ENCODE measurements around the gene CDH13. TPM values are rescaled to one million over a fixed set of nuclear protein-coding genes. Genes with fewer than 3 reads are reported as not detected.

CDH13 gene
- total and polyA plus RNA-seq, 9 of the 15 experiments (the other 6 are each of a cell fraction or from before 2014, with no cell fraction given) = 0.03 TPM; not detected in 8

GRCh38 chr16:83494459-83494858 lies 867.7 kb downstream of the CDH13 start:
- H3K27me3 ChIP-seq (ENCODE audit: control insufficient read depth in 2 of 2, insufficient read depth in 2 of 2, low read length in 2 of 2) = no peaks in the 10 kb centered on the region
- no peak overlapping the region for H3K4me2 ChIP-seq (ENCODE audit: insufficient read depth, low read length)
- no peak for FAIRE-seq
- no peaks in the 10 kb centered on the region for H3K4me1 ChIP-seq (replicated peaks in 1 of 2; ENCODE audit: control insufficient read depth in 2 of 2, insufficient read depth in 2 of 2, low read length in 2 of 2)
- ChIA-PET CTCF (ENCODE audit: low intra/inter-chr PET ratio) (no interaction called here), POLR2A (interaction anchor here (1.0 to 1.1 kb wide), 2 partner anchors 13 to 137 kb away, joined by 3 read pairs; no protein-coding TSS in a partner anchor)
- intact Hi-C loops (cut with micrococcal nuclease) (no loop called here), in situ Hi-C loops (cut with MboI) (no loop called here)
- 0% methylated on average over 1 of the region's 1 CpG for WGBS (ENCODE audit: insufficient coverage, low coverage, missing lambda C conversion rate)
- H2AFZ ChIP-seq (ENCODE audit: low read depth, low read length) = no peak overlapping the region
- H3K9me3 ChIP-seq (replicated peaks; ENCODE audit: control insufficient read depth, insufficient read depth, low read depth, low read length) = no peaks in the 10 kb centered on the region
- H3K79me2 ChIP-seq (ENCODE audit: control insufficient read depth, insufficient read depth, low read length) = no peaks in the 10 kb centered on the region
- H3K27ac ChIP-seq (ENCODE audit: extremely low read depth, low read depth, low read length) = no peak overlapping the region
- DNase-seq (ENCODE audit: extremely low read depth in 1 of 4, low spot score in 3 of 4) = no peak
- H3K9me1 ChIP-seq (ENCODE audit: control insufficient read depth, insufficient read depth, low read length) = no peaks in the 10 kb centered on the region
- no peak overlapping the region for H3K4me3 ChIP-seq
- no peak overlapping the region for H3K9ac ChIP-seq (ENCODE audit: insufficient read depth in 1 of 2, low read depth in 2 of 2, low read length in 2 of 2)
- H3K36me3 ChIP-seq (ENCODE audit: control insufficient read depth, insufficient read depth, low read length) = no peaks in the 10 kb centered on the region
- ATAC-seq = no peak
- BruUV-seq (replicated peaks) = no TSS peak
- no peaks in the 10 kb centered on the region for H4K20me1 ChIP-seq (replicated peaks; ENCODE audit: control insufficient read depth, insufficient read depth, low read length)
- TF ChIP-seq THRAP3 (IDR thresholded peaks at IDR 0.05; ENCODE audit: borderline replicate concordance) = no peak
- no peak for TF ChIP-seq BMI1 (IDR thresholded peaks at IDR 0.05; ENCODE audit: low read length)
- TF ChIP-seq ZNF143 (CRISPR knock-in tag; IDR thresholded peaks at IDR 0.05) = no peak
- no peak for TF ChIP-seq TCFL5 (CRISPR knock-in tag; conservative IDR thresholded peaks at IDR 0.05)
- TF ChIP-seq CBX1 (IDR thresholded peaks at IDR 0.05; ENCODE audit: low read depth) = no peak
- TF ChIP-seq PYGO2 (tag; IDR thresholded peaks at IDR 0.05) = no peak
- no peak for TF ChIP-seq HDAC3 (IDR thresholded peaks at IDR 0.05; ENCODE audit: borderline replicate concordance, partially characterized antibody)
- TF ChIP-seq, protein P1, sequence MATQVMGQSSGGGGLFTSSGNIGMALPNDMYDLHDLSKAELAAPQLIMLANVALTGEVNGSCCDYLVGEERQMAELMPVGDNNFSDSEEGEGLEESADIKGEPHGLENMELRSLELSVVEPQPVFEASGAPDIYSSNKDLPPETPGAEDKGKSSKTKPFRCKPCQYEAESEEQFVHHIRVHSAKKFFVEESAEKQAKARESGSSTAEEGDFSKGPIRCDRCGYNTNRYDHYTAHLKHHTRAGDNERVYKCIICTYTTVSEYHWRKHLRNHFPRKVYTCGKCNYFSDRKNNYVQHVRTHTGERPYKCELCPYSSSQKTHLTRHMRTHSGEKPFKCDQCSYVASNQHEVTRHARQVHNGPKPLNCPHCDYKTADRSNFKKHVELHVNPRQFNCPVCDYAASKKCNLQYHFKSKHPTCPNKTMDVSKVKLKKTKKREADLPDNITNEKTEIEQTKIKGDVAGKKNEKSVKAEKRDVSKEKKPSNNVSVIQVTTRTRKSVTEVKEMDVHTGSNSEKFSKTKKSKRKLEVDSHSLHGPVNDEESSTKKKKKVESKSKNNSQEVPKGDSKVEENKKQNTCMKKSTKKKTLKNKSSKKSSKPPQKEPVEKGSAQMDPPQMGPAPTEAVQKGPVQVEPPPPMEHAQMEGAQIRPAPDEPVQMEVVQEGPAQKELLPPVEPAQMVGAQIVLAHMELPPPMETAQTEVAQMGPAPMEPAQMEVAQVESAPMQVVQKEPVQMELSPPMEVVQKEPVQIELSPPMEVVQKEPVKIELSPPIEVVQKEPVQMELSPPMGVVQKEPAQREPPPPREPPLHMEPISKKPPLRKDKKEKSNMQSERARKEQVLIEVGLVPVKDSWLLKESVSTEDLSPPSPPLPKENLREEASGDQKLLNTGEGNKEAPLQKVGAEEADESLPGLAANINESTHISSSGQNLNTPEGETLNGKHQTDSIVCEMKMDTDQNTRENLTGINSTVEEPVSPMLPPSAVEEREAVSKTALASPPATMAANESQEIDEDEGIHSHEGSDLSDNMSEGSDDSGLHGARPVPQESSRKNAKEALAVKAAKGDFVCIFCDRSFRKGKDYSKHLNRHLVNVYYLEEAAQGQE (IDR thresholded peaks at IDR 0.05; ENCODE audit: borderline replicate concordance) = no peak
- TF ChIP-seq, protein P1 (CRISPR knock-in tag; IDR thresholded peaks at IDR 0.05; ENCODE audit: low read depth) = no peak
- TF ChIP-seq CXXC5 (CRISPR knock-in tag; IDR thresholded peaks at IDR 0.05) = no peak
- no peak for TF ChIP-seq TRIM24 (IDR thresholded peaks at IDR 0.05)
- no peak for TF ChIP-seq SMARCE1 (IDR thresholded peaks at IDR 0.05)
- TF ChIP-seq HDGF (IDR thresholded peaks at IDR 0.05) = no peak
- TF ChIP-seq, protein P2, sequence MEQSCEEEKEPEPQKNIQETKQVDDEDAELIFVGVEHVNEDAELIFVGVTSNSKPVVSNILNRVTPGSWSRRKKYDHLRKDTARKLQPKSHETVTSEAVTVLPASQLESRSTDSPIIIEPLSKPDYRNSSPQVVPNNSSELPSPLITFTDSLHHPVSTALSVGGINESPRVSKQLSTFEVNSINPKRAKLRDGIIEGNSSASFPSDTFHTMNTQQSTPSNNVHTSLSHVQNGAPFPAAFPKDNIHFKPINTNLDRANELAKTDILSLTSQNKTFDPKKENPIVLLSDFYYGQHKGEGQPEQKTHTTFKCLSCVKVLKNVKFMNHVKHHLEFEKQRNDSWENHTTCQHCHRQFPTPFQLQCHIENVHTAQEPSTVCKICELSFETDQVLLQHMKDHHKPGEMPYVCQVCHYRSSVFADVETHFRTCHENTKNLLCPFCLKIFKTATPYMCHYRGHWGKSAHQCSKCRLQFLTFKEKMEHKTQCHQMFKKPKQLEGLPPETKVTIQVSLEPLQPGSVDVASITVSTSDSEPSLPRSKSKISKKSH (CRISPR knock-in tag; IDR thresholded peaks at IDR 0.05) = no peak
- TF ChIP-seq HDAC6 (IDR thresholded peaks at IDR 0.05; ENCODE audit: low read depth, low read length) = no peak
- TF ChIP-seq ETV5 (CRISPR knock-in tag; IDR thresholded peaks at IDR 0.05; ENCODE audit: low read depth) = no peak

Measured in K562 (cell line).